Adrenal gland (tissue), 12 donors: ENCODE measurements around the gene FNDC11. TPM values are rescaled to one million over a fixed set of nuclear protein-coding genes. Genes with fewer than 3 reads are reported as not detected.

ENCODE experiments used
- DNase-seq, 7 donors: peaks; one replicate each; pipeline ENCODE4 v3.0.0-alpha.2; 2019 to 2020
- H3K27ac ChIP-seq, 5 donors: fragments of 200-600 bp; sonication (generic) in 4 of 5; 1 replicate in 3 of 5; 2 replicates in 2 of 5; pipeline versions ENCODE4 v1.5.1 to v1.8.0; 2016 to 2020; ENCODE audit warnings: mild to moderate bottlenecking in 1 of 5
- H3K27me3 ChIP-seq: fragments of 200-600 bp; 2 replicates; pipeline ENCODE4 v1.8.0; 2021
- H3K36me3 ChIP-seq, 2 donors: fragments of 200-600 bp; replicated peaks in 1 of 2; 1 replicate in 1 of 2; 2 replicates in 1 of 2; pipeline versions ENCODE4 v1.5.1 to v1.8.0; 2018 to 2022
- H3K4me1 ChIP-seq, 2 donors: fragments of 200-600 bp; replicated peaks in 1 of 2; 1 replicate in 1 of 2; 2 replicates in 1 of 2; pipeline versions ENCODE4 v1.5.1 to v1.8.0; 2018 to 2021
- H3K4me3 ChIP-seq, 4 donors: fragments of 200-600 bp; sonication (generic) in 3 of 4; one replicate each; pipeline ENCODE4 v1.5.1; 2016 to 2018
- H3K9me3 ChIP-seq, 3 donors: fragments of 200-600 bp; sonication (generic) in 1 of 3; replicated peaks in 1 of 3; 1 replicate in 2 of 3; 2 replicates in 1 of 3; pipeline versions ENCODE4 v1.5.1 to v1.8.0; 2016 to 2021
- POLR2A ChIP-seq, 2 donors: fragments of 450-650 bp; IDR thresholded peaks; one replicate each; pipeline ENCODE4 v1.6.1; 2017; ENCODE audit warnings: antibody characterized with exemption in 2 of 2, mild to moderate bottlenecking in 2 of 2, moderate library complexity in 1 of 2
- WGBS, 4 donors: extraction: QIAGEN DNeasy Blood & Tissue Kit in 2 of 4; methylation state at CpG; one replicate each; pipeline versions ENCODE4 v1.1.5 to v1.1.7; 2013 to 2017; 5-methylcytosine and 5-hydroxymethylcytosine counted together
- intact Hi-C, 2 donors: fragments of 100-400 bp; cut with DNase I; formaldehyde crosslinking; loops; one replicate each; pipeline versions ENCODE4 v1.14.1 to v1.15.0; 2022 to 2023
- polyA plus RNA-seq, 3 donors: library from polyadenylated mRNA; stranded (reverse); fragments of 200-250 nt in 2 of 3; fragments of 350-450 nt in 1 of 3; fragmentation: Illumina TruSeq in 1 of 3; extraction: RNeasy Lipid Tissue Mini Kit (QIAGEN cat#74804) in 1 of 3; gene quantifications; one replicate each; pipeline ENCODE4 v1.2.3, GENCODE V29; 2013 to 2014
- total RNA-seq, 9 donors: library from RNA; depleted of rRNA in 4 of 9; stranded (reverse); fragments of >200 nt in 4 of 9; fragments of 120-200 nt in 1 of 9; fragmentation: NEBNext Ultra II Directional in 1 of 9; extraction: Animal tissue kit (Norgen Biotek cat#: 25700) in 1 of 9; gene quantifications; one replicate each; pipeline versions ENCODE4 v1.1.0 to v1.2.4, GENCODE V29; 2013 to 2023
- TF ChIP-seq, protein P1 (sequence below), 6 experiments: fragments of 450-650 bp in 4 of 6; fragments of 200-600 bp in 2 of 6; sonication (generic) in 1 of 6; IDR thresholded peaks; 1 replicate in 5 of 6; 2 replicates in 1 of 6; pipeline versions ENCODE4 v1.5.1 to v1.8.0; 2016 to 2021; ENCODE audit warnings: antibody characterized with exemption in 6 of 6, mild to moderate bottlenecking in 2 of 6, moderate library complexity in 1 of 6
- donor health status: healthy with polysubstance abuse.
- donor health status: Bipolar disorder and iron deficiency.
- donor health status: DM: yes; HTN: yes; CAD: no.
- donor health status: DM: no; HTN: no; CAD: no.
- donor health status: DM: no; HTN: no; CAD: no.
- donor health status: DM: yes; HTN: yes; CAD: no.

Gene FNDC11
- total and polyA plus RNA-seq, 12 donors, result 0.20 to 0.83 (median 0.43) TPM; not detected in 4

GRCh38 chr20:63585616-63586565 is 31.9 kb downstream of the FNDC11 start:
- no peak for TF ChIP-seq POLR2A (IDR thresholded peaks at IDR 0.05)
- TF ChIP-seq, protein P1, sequence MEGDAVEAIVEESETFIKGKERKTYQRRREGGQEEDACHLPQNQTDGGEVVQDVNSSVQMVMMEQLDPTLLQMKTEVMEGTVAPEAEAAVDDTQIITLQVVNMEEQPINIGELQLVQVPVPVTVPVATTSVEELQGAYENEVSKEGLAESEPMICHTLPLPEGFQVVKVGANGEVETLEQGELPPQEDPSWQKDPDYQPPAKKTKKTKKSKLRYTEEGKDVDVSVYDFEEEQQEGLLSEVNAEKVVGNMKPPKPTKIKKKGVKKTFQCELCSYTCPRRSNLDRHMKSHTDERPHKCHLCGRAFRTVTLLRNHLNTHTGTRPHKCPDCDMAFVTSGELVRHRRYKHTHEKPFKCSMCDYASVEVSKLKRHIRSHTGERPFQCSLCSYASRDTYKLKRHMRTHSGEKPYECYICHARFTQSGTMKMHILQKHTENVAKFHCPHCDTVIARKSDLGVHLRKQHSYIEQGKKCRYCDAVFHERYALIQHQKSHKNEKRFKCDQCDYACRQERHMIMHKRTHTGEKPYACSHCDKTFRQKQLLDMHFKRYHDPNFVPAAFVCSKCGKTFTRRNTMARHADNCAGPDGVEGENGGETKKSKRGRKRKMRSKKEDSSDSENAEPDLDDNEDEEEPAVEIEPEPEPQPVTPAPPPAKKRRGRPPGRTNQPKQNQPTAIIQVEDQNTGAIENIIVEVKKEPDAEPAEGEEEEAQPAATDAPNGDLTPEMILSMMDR (IDR thresholded peaks at IDR 0.05), result no peak
- H3K27me3 ChIP-seq, result no peaks in the 10 kb centered on the region
- no peak overlapping the region for H3K4me3 ChIP-seq
- DNase-seq, result no peak
- intact Hi-C loops, result no loop called here
- no peaks in the 10 kb centered on the region for H3K4me1 ChIP-seq
- WGBS, 4 donors, result 70 to 83% (median 79%) methylated on average over 21 to 22 of the region's 22 CpGs
- H3K36me3 ChIP-seq, result peaks cover 0 to 18% of the 10 kb centered on the region in 2 donors
- H3K9me3 ChIP-seq, result no peaks in the 10 kb centered on the region
- H3K27ac ChIP-seq, result no peak overlapping the region

DNA sequence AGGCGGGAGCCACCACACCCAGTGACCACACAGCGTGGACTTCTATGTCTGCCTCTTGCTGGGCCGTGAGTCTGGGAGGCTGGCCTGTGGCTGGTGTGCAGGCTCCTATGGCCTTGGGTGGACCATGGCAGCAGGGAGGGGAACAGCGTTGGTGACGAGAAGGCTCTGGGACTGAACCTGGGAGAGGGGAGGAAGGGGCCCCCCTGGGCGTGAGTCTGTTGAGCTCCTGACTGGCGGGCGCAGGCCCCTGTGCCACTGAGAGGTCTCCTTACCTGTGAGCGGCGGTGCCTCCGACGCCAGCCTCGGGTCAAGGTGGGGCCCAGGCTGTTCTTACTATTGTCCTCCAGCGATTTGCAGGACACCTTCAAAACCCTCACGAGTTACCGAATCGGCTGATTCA is 32.8 kb downstream of the FNDC11 start:
- Histone ChIP-seq H3K27ac (no peak overlapping the region), H3K36me3 (peaks cover 0 to 22% of the 10 kb centered on the region in 2 donors), H3K4me1 (no peaks in the 10 kb centered on the region), H3K4me3 (no peak overlapping the region), H3K9me3 (no peaks in the 10 kb centered on the region), H3K27me3 (no peaks in the 10 kb centered on the region)
- TF ChIP-seq POLR2A (IDR thresholded peaks at IDR 0.05), result no peak
- TF ChIP-seq, protein P1 (IDR thresholded peaks at IDR 0.05), result no peak
- no peak for DNase-seq
- 88 to 93% (median 90%) methylated on average over 6 to 17 of the region's 17 CpGs for WGBS, 4 donors
- intact Hi-C loops, result no loop called here

DNA sequence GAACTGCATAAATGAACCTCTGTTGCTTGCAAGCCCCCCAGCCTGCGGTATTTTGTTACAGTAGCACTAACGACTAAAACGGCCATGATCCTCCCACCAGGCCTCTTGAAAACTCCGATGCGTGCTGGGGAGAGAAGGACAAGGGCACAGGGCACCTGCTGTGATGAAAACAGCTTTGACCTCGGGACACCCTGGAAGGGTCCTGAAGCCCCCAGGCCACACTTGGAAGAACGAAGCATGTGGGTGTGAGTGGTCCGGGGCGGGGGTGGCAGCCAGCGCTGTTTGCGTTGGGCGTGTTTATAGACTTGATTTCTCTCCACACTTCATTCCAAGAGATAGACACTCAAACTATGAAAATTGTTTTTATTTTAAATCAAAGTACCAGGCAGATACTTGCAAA is 33.3 kb downstream of the FNDC11 start:
- no peak overlapping the region for H3K27ac ChIP-seq
- H3K36me3 ChIP-seq, result peaks cover 0 to 26% of the 10 kb centered on the region in 2 donors
- H3K9me3 ChIP-seq, result no peaks in the 10 kb centered on the region
- intact Hi-C loops, result no loop called here
- 91 to 93% (median 93%) methylated on average over 12 of the region's 12 CpGs for WGBS, 4 donors
- no peak overlapping the region for H3K4me3 ChIP-seq
- no peak for DNase-seq
- no peaks in the 10 kb centered on the region for H3K27me3 ChIP-seq
- TF ChIP-seq, protein P1 (IDR thresholded peaks at IDR 0.05), result no peak
- no peak for TF ChIP-seq POLR2A (IDR thresholded peaks at IDR 0.05)
- no peaks in the 10 kb centered on the region for H3K4me1 ChIP-seq

DNA sequence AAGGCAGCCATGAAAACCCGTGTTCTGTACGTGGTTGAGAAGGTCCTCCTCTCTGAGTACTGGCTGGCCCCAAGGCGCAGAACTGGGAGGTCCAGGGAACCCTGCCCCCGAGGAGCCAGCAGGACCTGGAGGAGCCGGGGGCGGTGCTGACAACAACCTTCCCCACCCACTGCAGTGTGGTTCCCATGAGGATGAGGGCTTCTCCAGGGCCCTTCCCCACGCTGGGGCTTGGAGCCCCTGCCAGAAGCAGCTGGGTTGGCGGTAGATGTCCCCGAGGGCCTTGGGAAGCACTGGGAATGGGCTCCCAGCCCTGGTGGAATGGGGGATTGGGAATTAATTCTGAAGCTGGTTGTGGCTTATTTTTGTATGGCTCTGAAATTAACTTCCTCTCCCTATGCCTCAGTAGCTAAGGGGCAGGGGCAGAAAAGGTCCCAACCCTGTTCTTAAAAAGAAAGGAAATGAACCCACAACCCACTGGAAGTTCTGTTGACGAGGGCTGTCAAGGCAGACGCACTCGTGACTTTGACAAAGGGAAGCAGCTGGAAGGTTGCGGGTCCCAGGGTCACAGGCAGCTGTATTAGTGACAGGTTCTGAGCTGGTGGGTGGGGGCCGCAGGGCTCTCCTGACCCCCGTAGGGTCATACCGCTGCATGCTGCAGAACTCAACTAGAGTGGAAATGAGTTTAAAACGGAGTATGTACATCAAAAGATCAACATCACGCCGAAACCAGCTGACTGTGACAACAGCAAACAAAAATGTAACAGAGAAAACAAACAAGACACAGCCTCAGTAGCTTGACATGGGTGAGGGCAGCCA is 34.0 kb downstream of the FNDC11 start:
- H3K4me1 ChIP-seq, result peaks cover 0 to 7% of the 10 kb centered on the region in 2 donors
- H3K27ac ChIP-seq, result no peak overlapping the region
- H3K27me3 ChIP-seq, result no peaks in the 10 kb centered on the region
- intact Hi-C loops, result no loop called here
- no peaks in the 10 kb centered on the region for H3K9me3 ChIP-seq
- peaks cover 0 to 26% of the 10 kb centered on the region in 2 donors for H3K36me3 ChIP-seq
- DNase-seq, result no peak
- TF ChIP-seq, protein P1 (IDR thresholded peaks at IDR 0.05), result no peak
- H3K4me3 ChIP-seq, result no peak overlapping the region
- WGBS, 4 donors, result 65 to 78% (median 69%) methylated on average over 14 to 19 of the region's 19 CpGs
